ENCODE results near the gene RNF2.

The RNF2 gene

GRCh38 chr1:185074307-185074706 lies 28.9 kb downstream of the RNF2 start:
- Histone ChIP-seq H3K9me3 (ENCODE audit: control insufficient read depth, low read length) (no peaks in the 10 kb centered on the region), H3K27me3 (ENCODE audit: control insufficient read depth, insufficient read depth, low read length) (no peaks in the 10 kb centered on the region), H3K4me3 (ENCODE audit: low read length) (no peak overlapping the region), H3K4me1 (ENCODE audit: control insufficient read depth, insufficient read depth, low read length) (no peaks in the 10 kb centered on the region), H3K9ac (ENCODE audit: low read length) (no peak overlapping the region), H3K36me3 (ENCODE audit: control insufficient read depth, insufficient read depth, low read length) (no peaks in the 10 kb centered on the region)

GRCh38 chr1:185075476-185075875 lies 30.1 kb downstream of the RNF2 start:
- Histone ChIP-seq H3K9me3 (ENCODE audit: control insufficient read depth, low read length) (no peaks in the 10 kb centered on the region), H3K27me3 (ENCODE audit: control insufficient read depth, insufficient read depth, low read length) (no peaks in the 10 kb centered on the region), H3K4me3 (ENCODE audit: low read length) (no peak overlapping the region), H3K36me3 (ENCODE audit: control insufficient read depth, insufficient read depth, low read length) (no peaks in the 10 kb centered on the region), H3K9ac (ENCODE audit: low read length) (no peak overlapping the region), H3K4me1 (ENCODE audit: control insufficient read depth, insufficient read depth, low read length) (no peaks in the 10 kb centered on the region)

GRCh38 chr1:185077374-185077773 lies 32.0 kb downstream of the RNF2 start:
- Histone ChIP-seq H3K4me3 (ENCODE audit: low read length) (no peak overlapping the region), H3K36me3 (ENCODE audit: control insufficient read depth, insufficient read depth, low read length) (no peaks in the 10 kb centered on the region), H3K27me3 (ENCODE audit: control insufficient read depth, insufficient read depth, low read length) (no peaks in the 10 kb centered on the region), H3K9ac (ENCODE audit: low read length) (no peak overlapping the region), H3K9me3 (ENCODE audit: control insufficient read depth, low read length) (no peaks in the 10 kb centered on the region), H3K4me1 (ENCODE audit: control insufficient read depth, insufficient read depth, low read length) (no peaks in the 10 kb centered on the region)

- Histone ChIP-seq H3K9me3 (ENCODE audit: control insufficient read depth, low read length) (no peaks in the 10 kb centered on the region), H3K27me3 (ENCODE audit: control insufficient read depth, insufficient read depth, low read length) (no peaks in the 10 kb centered on the region), H3K9ac (ENCODE audit: low read length) (no peak overlapping the region), H3K36me3 (ENCODE audit: control insufficient read depth, insufficient read depth, low read length) (no peaks in the 10 kb centered on the region), H3K4me3 (ENCODE audit: low read length) (no peak overlapping the region), H3K4me1 (ENCODE audit: control insufficient read depth, insufficient read depth, low read length) (no peaks in the 10 kb centered on the region)
Observed at GRCh38 chr1:185080422-185080821, 35.1 kb downstream of the RNF2 start.

GRCh38 chr1:185083818-185084217 lies 38.5 kb downstream of the RNF2 start:
- Histone ChIP-seq H3K4me1 (ENCODE audit: control insufficient read depth, insufficient read depth, low read length) (no peaks in the 10 kb centered on the region), H3K27me3 (ENCODE audit: control insufficient read depth, insufficient read depth, low read length) (no peaks in the 10 kb centered on the region), H3K9ac (ENCODE audit: low read length) (no peak overlapping the region), H3K4me3 (ENCODE audit: low read length) (no peak overlapping the region), H3K9me3 (ENCODE audit: control insufficient read depth, low read length) (no peaks in the 10 kb centered on the region), H3K36me3 (ENCODE audit: control insufficient read depth, insufficient read depth, low read length) (no peaks in the 10 kb centered on the region)

- no peak overlapping the region for H3K4me3 ChIP-seq (ENCODE audit: low read length)
- no peaks in the 10 kb centered on the region for H3K27me3 ChIP-seq (ENCODE audit: control insufficient read depth, insufficient read depth, low read length)
- no peaks in the 10 kb centered on the region for H3K9me3 ChIP-seq (ENCODE audit: control insufficient read depth, low read length)
- no peak overlapping the region for H3K9ac ChIP-seq (ENCODE audit: low read length)
- H3K36me3 ChIP-seq (ENCODE audit: control insufficient read depth, insufficient read depth, low read length), result no peaks in the 10 kb centered on the region
- no peaks in the 10 kb centered on the region for H3K4me1 ChIP-seq (ENCODE audit: control insufficient read depth, insufficient read depth, low read length)
Observed at GRCh38 chr1:185087101-185087500, 41.7 kb downstream of the RNF2 start.

GRCh38 chr1:185087746-185088145 lies 42.4 kb downstream of the RNF2 start:
- Histone ChIP-seq H3K36me3 (ENCODE audit: control insufficient read depth, insufficient read depth, low read length) (no peaks in the 10 kb centered on the region), H3K9me3 (ENCODE audit: control insufficient read depth, low read length) (no peaks in the 10 kb centered on the region), H3K27me3 (ENCODE audit: control insufficient read depth, insufficient read depth, low read length) (no peaks in the 10 kb centered on the region), H3K9ac (ENCODE audit: low read length) (no peak overlapping the region), H3K4me3 (ENCODE audit: low read length) (no peak overlapping the region), H3K4me1 (ENCODE audit: control insufficient read depth, insufficient read depth, low read length) (no peaks in the 10 kb centered on the region)

- H3K9me3 ChIP-seq (ENCODE audit: control insufficient read depth, low read length), result no peaks in the 10 kb centered on the region
- H3K36me3 ChIP-seq (ENCODE audit: control insufficient read depth, insufficient read depth, low read length), result no peaks in the 10 kb centered on the region
- no peak overlapping the region for H3K9ac ChIP-seq (ENCODE audit: low read length)
- no peak overlapping the region for H3K4me3 ChIP-seq (ENCODE audit: low read length)
- H3K4me1 ChIP-seq (ENCODE audit: control insufficient read depth, insufficient read depth, low read length), result no peaks in the 10 kb centered on the region
- no peaks in the 10 kb centered on the region for H3K27me3 ChIP-seq (ENCODE audit: control insufficient read depth, insufficient read depth, low read length)
Observed at GRCh38 chr1:185091480-185091879, 46.1 kb downstream of the RNF2 start.

- no peaks in the 10 kb centered on the region for H3K27me3 ChIP-seq (ENCODE audit: control insufficient read depth, insufficient read depth, low read length)
- H3K4me3 ChIP-seq (ENCODE audit: low read length), result no peak overlapping the region
- H3K9ac ChIP-seq (ENCODE audit: low read length), result no peak overlapping the region
- H3K36me3 ChIP-seq (ENCODE audit: control insufficient read depth, insufficient read depth, low read length), result no peaks in the 10 kb centered on the region
- H3K4me1 ChIP-seq (ENCODE audit: control insufficient read depth, insufficient read depth, low read length), result no peaks in the 10 kb centered on the region
- no peaks in the 10 kb centered on the region for H3K9me3 ChIP-seq (ENCODE audit: control insufficient read depth, low read length)
Observed at GRCh38 chr1:185094761-185095160, 49.4 kb downstream of the RNF2 start.

- no peaks in the 10 kb centered on the region for H3K27me3 ChIP-seq (ENCODE audit: control insufficient read depth, insufficient read depth, low read length)
- H3K9ac ChIP-seq (ENCODE audit: low read length), result no peak overlapping the region
- H3K9me3 ChIP-seq (ENCODE audit: control insufficient read depth, low read length), result no peaks in the 10 kb centered on the region
- no peak overlapping the region for H3K4me3 ChIP-seq (ENCODE audit: low read length)
- no peaks in the 10 kb centered on the region for H3K4me1 ChIP-seq (ENCODE audit: control insufficient read depth, insufficient read depth, low read length)
- H3K36me3 ChIP-seq (ENCODE audit: control insufficient read depth, insufficient read depth, low read length), result no peaks in the 10 kb centered on the region
Observed at GRCh38 chr1:185096531-185096930, 51.2 kb downstream of the RNF2 start.

GRCh38 chr1:185104083-185104482 lies 58.7 kb downstream of the RNF2 start:
- no peaks in the 10 kb centered on the region for H3K27me3 ChIP-seq (ENCODE audit: control insufficient read depth, insufficient read depth, low read length)
- no peak overlapping the region for H3K4me3 ChIP-seq (ENCODE audit: low read length)
- no peaks in the 10 kb centered on the region for H3K4me1 ChIP-seq (ENCODE audit: control insufficient read depth, insufficient read depth, low read length)
- H3K36me3 ChIP-seq (ENCODE audit: control insufficient read depth, insufficient read depth, low read length), result no peaks in the 10 kb centered on the region
- no peak overlapping the region for H3K9ac ChIP-seq (ENCODE audit: low read length)
- no peaks in the 10 kb centered on the region for H3K9me3 ChIP-seq (ENCODE audit: control insufficient read depth, low read length)

- no peaks in the 10 kb centered on the region for H3K27me3 ChIP-seq (ENCODE audit: control insufficient read depth, insufficient read depth, low read length)
- H3K9ac ChIP-seq (ENCODE audit: low read length), result no peak overlapping the region
- no peaks in the 10 kb centered on the region for H3K9me3 ChIP-seq (ENCODE audit: control insufficient read depth, low read length)
- no peaks in the 10 kb centered on the region for H3K4me1 ChIP-seq (ENCODE audit: control insufficient read depth, insufficient read depth, low read length)
- no peaks in the 10 kb centered on the region for H3K36me3 ChIP-seq (ENCODE audit: control insufficient read depth, insufficient read depth, low read length)
- no peak overlapping the region for H3K4me3 ChIP-seq (ENCODE audit: low read length)
Observed at GRCh38 chr1:185105121-185105520, 59.8 kb downstream of the RNF2 start.

GRCh38 chr1:185108321-185108720 lies 63.0 kb downstream of the RNF2 start:
- Histone ChIP-seq H3K9ac (ENCODE audit: low read length) (no peak overlapping the region), H3K4me3 (ENCODE audit: low read length) (no peak overlapping the region), H3K9me3 (ENCODE audit: control insufficient read depth, low read length) (no peaks in the 10 kb centered on the region), H3K27me3 (ENCODE audit: control insufficient read depth, insufficient read depth, low read length) (no peaks in the 10 kb centered on the region), H3K4me1 (ENCODE audit: control insufficient read depth, insufficient read depth, low read length) (no peaks in the 10 kb centered on the region), H3K36me3 (ENCODE audit: control insufficient read depth, insufficient read depth, low read length) (no peaks in the 10 kb centered on the region)
